H9 (cell line): ENCODE measurements around the gene LRMDA. TPM values are rescaled to one million over a fixed set of nuclear protein-coding genes. Genes with fewer than 3 reads are reported as not detected.

ENCODE experiments used
- DNase-seq: peaks from one replicate; pipeline ENCODE4 v3.0.0-alpha.2; 2017
- H2AFZ ChIP-seq: one replicate; pipeline ENCODE4 v1.6.1; 2013; ENCODE audit warnings: mild to moderate bottlenecking, low read length, control low read depth, moderate library complexity
- H2AK5ac ChIP-seq: 2 replicates; pipeline ENCODE4 v1.6.1; 2013; ENCODE audit warnings: low read length, control low read depth, mixed read lengths; ENCODE audit not compliant: insufficient read length
- H2BK120ac ChIP-seq: one replicate; pipeline ENCODE4 v1.6.1; 2013; ENCODE audit warnings: low read depth, mild to moderate bottlenecking, low read length, control low read depth, inconsistent platforms; ENCODE audit not compliant: poor library complexity, severe bottlenecking
- H2BK12ac ChIP-seq: 2 replicates; pipeline ENCODE4 v1.6.1; 2013; ENCODE audit warnings: low read length, control low read depth, mixed read lengths, low read depth; ENCODE audit not compliant: insufficient read length
- H2BK15ac ChIP-seq: 2 replicates; pipeline ENCODE4 v1.6.1; 2013; ENCODE audit warnings: low read depth, low read length, control low read depth
- H2BK20ac ChIP-seq: one replicate; pipeline ENCODE4 v1.6.1; 2013; ENCODE audit warnings: low read depth, mild to moderate bottlenecking, low read length, control low read depth, inconsistent platforms; ENCODE audit not compliant: poor library complexity, severe bottlenecking
- H2BK5ac ChIP-seq: 2 replicates; pipeline ENCODE4 v1.6.1; 2013; ENCODE audit warnings: low read length, control low read depth, mixed read lengths; ENCODE audit not compliant: insufficient read length
- H3K14ac ChIP-seq: 2 replicates; pipeline ENCODE4 v1.6.1; 2013; ENCODE audit warnings: low read length, control low read depth; ENCODE audit not compliant: insufficient read depth
- H3K18ac ChIP-seq: 2 replicates; pipeline ENCODE4 v1.6.1; 2013; ENCODE audit warnings: low read depth, mild to moderate bottlenecking, mixed read lengths, low read length, control low read depth; ENCODE audit not compliant: insufficient read length
- H3K23ac ChIP-seq: 2 replicates; pipeline ENCODE4 v1.6.1; 2013; ENCODE audit warnings: low read length, control low read depth, mixed read lengths, low read depth; ENCODE audit not compliant: insufficient read length
- H3K23me2 ChIP-seq: 2 replicates; pipeline ENCODE4 v1.6.1; 2013; ENCODE audit warnings: low read depth, mild to moderate bottlenecking, mixed read lengths, low read length, control low read depth; ENCODE audit not compliant: insufficient read length, poor library complexity, severe bottlenecking
- H3K27ac ChIP-seq: 2 replicates; pipeline ENCODE4 v1.5.1; 2013; ENCODE audit warnings: low read length, control low read depth, mixed read lengths, low read depth; ENCODE audit not compliant: insufficient read length
- H3K27me3 ChIP-seq: 2 replicates; pipeline ENCODE4 v1.6.1; 2013; ENCODE audit warnings: low read length, control low read depth, inconsistent platforms; ENCODE audit not compliant: insufficient read depth
- H3K4ac ChIP-seq: 2 replicates; pipeline ENCODE4 v1.6.1; 2013; ENCODE audit warnings: low read depth, mild to moderate bottlenecking, control low read depth, inconsistent platforms, low read length, moderate library complexity
- H3K4me1 ChIP-seq: 2 replicates; pipeline ENCODE4 v1.6.1; 2013; ENCODE audit warnings: low read length, control low read depth, inconsistent platforms; ENCODE audit not compliant: insufficient read depth
- H3K4me2 ChIP-seq: 2 replicates; pipeline ENCODE4 v1.6.1; 2013; ENCODE audit warnings: low read length, control low read depth, mixed read lengths; ENCODE audit not compliant: insufficient read length, insufficient read depth
- H3K56ac ChIP-seq: 2 replicates; pipeline ENCODE4 v1.6.1; 2013; ENCODE audit warnings: low read depth, mild to moderate bottlenecking, mixed read lengths, low read length, control low read depth; ENCODE audit not compliant: insufficient read length
- H3K79me1 ChIP-seq: 2 replicates; pipeline ENCODE4 v1.6.1; 2013; ENCODE audit warnings: low read depth, mild to moderate bottlenecking, moderate library complexity, low read length, control low read depth, inconsistent platforms; ENCODE audit not compliant: insufficient read depth, poor library complexity, severe bottlenecking
- H3K79me2 ChIP-seq: 2 replicates; pipeline ENCODE4 v1.6.1; 2013; ENCODE audit warnings: low read length, control low read depth, inconsistent platforms; ENCODE audit not compliant: insufficient read depth
- H3K9ac ChIP-seq: 2 replicates; pipeline ENCODE4 v1.6.1; 2013; ENCODE audit warnings: low read length, control low read depth, mixed read lengths; ENCODE audit not compliant: insufficient read length; ENCODE audit errors: extremely low read depth
- H3K9me3 ChIP-seq: one replicate; pipeline ENCODE4 v1.6.1; 2013; ENCODE audit warnings: low read depth, low read length, inconsistent platforms; ENCODE audit not compliant: control insufficient read depth
- H3T11ph ChIP-seq: one replicate; pipeline ENCODE4 v1.6.1; 2013; ENCODE audit warnings: mild to moderate bottlenecking, low read length, control low read depth, inconsistent platforms
- H4K20me1 ChIP-seq: one replicate; pipeline ENCODE4 v1.6.1; 2013; ENCODE audit not compliant: control insufficient read depth, insufficient read length, insufficient read depth
- H4K5ac ChIP-seq: 2 replicates; pipeline ENCODE4 v1.6.1; 2013; ENCODE audit warnings: low read depth, mild to moderate bottlenecking, mixed read lengths, low read length, control low read depth; ENCODE audit not compliant: insufficient read length
- H4K8ac ChIP-seq: replicated peaks from 2 replicates; pipeline ENCODE4 v1.6.1; 2013; ENCODE audit warnings: low read length, control low read depth, mixed read lengths, low read depth; ENCODE audit not compliant: insufficient read length
- H4K91ac ChIP-seq: 2 replicates; pipeline ENCODE4 v1.6.1; 2013; ENCODE audit warnings: low read depth, mild to moderate bottlenecking, moderate library complexity, mixed read lengths, low read length, control low read depth; ENCODE audit not compliant: insufficient read length
- H3K27ac Mint-ChIP-seq, 3 experiments: 2 replicates in 2 of 3; 3 replicates in 1 of 3; pipeline ENCODE4 v1.8.0; 2020 to 2021; ENCODE audit warnings: mixed read lengths in 3 of 3, mild to moderate bottlenecking in 1 of 3, moderate library complexity in 1 of 3
- H3K27me3 Mint-ChIP-seq: 2 replicates; pipeline ENCODE4 v1.8.0; 2021; ENCODE audit warnings: low read depth, mild to moderate bottlenecking, moderate library complexity, mixed read lengths
- H3K36me3 Mint-ChIP-seq, 3 experiments: 2 replicates in 2 of 3; 3 replicates in 1 of 3; pipeline ENCODE4 v1.8.0; 2020 to 2021; ENCODE audit warnings: low read depth in 3 of 3, mixed read lengths in 3 of 3; ENCODE audit not compliant: insufficient read depth in 1 of 3
- H3K4me1 Mint-ChIP-seq, 2 experiments: 2 replicates each; pipeline ENCODE4 v1.8.0; 2020; ENCODE audit warnings: mixed read lengths in 2 of 2
- H3K4me3 Mint-ChIP-seq, 2 experiments: 2 replicates in 1 of 2; 3 replicates in 1 of 2; pipeline ENCODE4 v1.8.0; 2020 to 2021; ENCODE audit warnings: mild to moderate bottlenecking in 2 of 2, mixed read lengths in 2 of 2, moderate library complexity in 1 of 2
- H3K9me3 Mint-ChIP-seq, 2 experiments: 2 replicates in 1 of 2; 3 replicates in 1 of 2; pipeline ENCODE4 v1.8.0; 2020; ENCODE audit warnings: mild to moderate bottlenecking in 2 of 2, mixed read lengths in 2 of 2, moderate library complexity in 1 of 2
- CTCF ChIP-seq: fragments of 200-600 bp; sonication (generic); conservative IDR thresholded peaks from 3 replicates; pipeline ENCODE4 v1.8.0; 2021; ENCODE audit warnings: antibody characterized with exemption, mild to moderate bottlenecking
- WGBS: extraction: QIAGEN DNeasy Blood & Tissue Kit; methylation state at CpG from one replicate; pipeline ENCODE4 v1.1.7; 2013; ENCODE audit warnings: missing lambda C conversion rate, low lambda C conversion rate, mixed read lengths; ENCODE audit not compliant: insufficient read length; ENCODE audit errors: extremely low coverage; 5-methylcytosine and 5-hydroxymethylcytosine counted together
- total RNA-seq: library from RNA; stranded (reverse); gene quantifications from 2 replicates; pipeline ENCODE4 v1.2.1, GENCODE V29; 2021

LRMDA gene
- total RNA-seq, 1 experiment from 2014 or later: 1.8 TPM

GRCh38 chr10:76356557-76356956 lies 925.1 kb downstream of the LRMDA start:
- Mint-ChIP-seq H3K9me3 (no peaks in the 10 kb centered on the region), H3K4me1 (peaks cover 0 to 11% of the 10 kb centered on the region in 2 experiments; a peak in 2 of 4 replicates), H3K4me3 (no peak overlapping the region), H3K27me3 (no peaks in the 10 kb centered on the region; the same call in 1 of the 2 replicates), H3K36me3 (no peaks in the 10 kb centered on the region), H3K27ac (no peak overlapping the region; a peak in 1 of 7 replicates)
- Histone ChIP-seq H3K23me2 (no peaks in the 10 kb centered on the region), H4K91ac (no peak overlapping the region), H4K8ac (no peak overlapping the region), H2BK120ac (no peak overlapping the region), H2AK5ac (no peak overlapping the region), H3K9ac (no peak overlapping the region), H2AFZ (no peak overlapping the region), H4K20me1 (no peaks in the 10 kb centered on the region), H3K4ac (no peak overlapping the region), H3K4me2 (no peak overlapping the region), H3K27ac (no peak overlapping the region), H3K9me3 (no peaks in the 10 kb centered on the region), H3K14ac (no peak overlapping the region), H3T11ph (no peak overlapping the region), H3K56ac (no peak overlapping the region), H3K27me3 (no peaks in the 10 kb centered on the region), H2BK20ac (no peak overlapping the region), H3K23ac (no peak overlapping the region), H2BK12ac (no peak overlapping the region), H4K5ac (no peak overlapping the region), H3K79me1 (no peaks in the 10 kb centered on the region), H3K4me1 (no peaks in the 10 kb centered on the region; the same call in 1 of the 2 replicates), H2BK5ac (no peak overlapping the region), H2BK15ac (no peak overlapping the region), H3K18ac (no peak overlapping the region), H3K79me2 (no peaks in the 10 kb centered on the region)
- no CpG with 5 or more reads among the region's 4 CpGs for WGBS
- no peak for DNase-seq
- no peak for TF ChIP-seq CTCF
